Aorta (tissue), 5 donors: Measurements from ENCODE around the gene PLN. TPM values are rescaled to one million over a fixed set of nuclear protein-coding genes. Genes with fewer than 3 reads are reported as not detected.

Experiments
- ATAC-seq: fragments of 200-7000 bp; cut with Tn5 transposase; one replicate; pipeline ENCODE4 v1.9.1; 2022; ENCODE audit warnings: moderate library complexity; ENCODE audit not compliant: low FRiP score
- DNase-seq, 2 donors: peaks; one replicate each; pipeline ENCODE4 v3.0.0-alpha.2; 2020
- H3K27ac ChIP-seq, 2 donors: one replicate each; pipeline ENCODE4 v1.5.1; 2013; ENCODE audit warnings: low read length in 2 of 2, mild to moderate bottlenecking in 2 of 2, moderate library complexity in 2 of 2, control low read depth in 1 of 2, inconsistent platforms in 1 of 2, low read depth in 1 of 2
- H3K27me3 ChIP-seq, 2 donors: one replicate each; pipeline ENCODE4 v1.6.1; 2013; ENCODE audit warnings: control low read depth in 1 of 2, low read length in 1 of 2, mild to moderate bottlenecking in 1 of 2, moderate library complexity in 1 of 2; ENCODE audit not compliant: insufficient read depth in 2 of 2, control insufficient read depth in 1 of 2
- H3K36me3 ChIP-seq, 2 donors: one replicate each; pipeline ENCODE4 v1.6.1; 2013; ENCODE audit warnings: control low read depth in 1 of 2, low read length in 1 of 2, mild to moderate bottlenecking in 1 of 2; ENCODE audit not compliant: insufficient read depth in 2 of 2, control insufficient read depth in 1 of 2
- H3K4me1 ChIP-seq, 2 donors: one replicate each; pipeline ENCODE4 v1.6.1; 2013; ENCODE audit warnings: low read length in 2 of 2, control low read depth in 1 of 2, mild to moderate bottlenecking in 1 of 2, moderate library complexity in 1 of 2; ENCODE audit not compliant: insufficient read depth in 2 of 2, control insufficient read depth in 1 of 2
- H3K4me3 ChIP-seq, 2 donors: one replicate each; pipeline ENCODE4 v1.5.1; 2013; ENCODE audit warnings: low read length in 2 of 2, control low read depth in 1 of 2, mild to moderate bottlenecking in 1 of 2
- H3K9me3 ChIP-seq: one replicate; pipeline ENCODE4 v1.6.1; 2013; ENCODE audit warnings: mild to moderate bottlenecking, low read length; ENCODE audit not compliant: control insufficient read depth
- WGBS, 2 donors: extraction: QIAGEN DNeasy Blood & Tissue Kit; methylation state at CpG; one replicate each; pipeline ENCODE4 v1.1.7; 2013; 5-methylcytosine and 5-hydroxymethylcytosine counted together
- intact Hi-C, 2 donors: fragments of 100-400 bp; cut with DNase I; formaldehyde crosslinking; loops; one replicate each; pipeline versions ENCODE4 v1.14.2 to v1.15.0; 2022
- polyA plus RNA-seq, 2 donors: library from polyadenylated mRNA; stranded (reverse); fragments of 200-250 nt; gene quantifications; one replicate each; pipeline ENCODE4 v1.2.3, GENCODE V29; 2013
- total RNA-seq, 2 donors: library from RNA; stranded (reverse); fragmentation: NEBNext Ultra II Directional; extraction: Animal tissue kit (Norgen Biotek cat#: 25700); gene quantifications; one replicate each; pipeline ENCODE4 v1.2.1, GENCODE V29; 2021
- donor health status: healthy with polysubstance abuse.
- donor health status: Bipolar disorder and iron deficiency.
- donor health status: DM: no; HTN: no; CAD: no.
- donor health status: DM: no; HTN: no; CAD: no.
- donor health status: DM: yes; HTN: yes; CAD: no.

Gene PLN
- total and polyA plus RNA-seq, 4 donors: 232 to 955 (median 563) TPM

DNA sequence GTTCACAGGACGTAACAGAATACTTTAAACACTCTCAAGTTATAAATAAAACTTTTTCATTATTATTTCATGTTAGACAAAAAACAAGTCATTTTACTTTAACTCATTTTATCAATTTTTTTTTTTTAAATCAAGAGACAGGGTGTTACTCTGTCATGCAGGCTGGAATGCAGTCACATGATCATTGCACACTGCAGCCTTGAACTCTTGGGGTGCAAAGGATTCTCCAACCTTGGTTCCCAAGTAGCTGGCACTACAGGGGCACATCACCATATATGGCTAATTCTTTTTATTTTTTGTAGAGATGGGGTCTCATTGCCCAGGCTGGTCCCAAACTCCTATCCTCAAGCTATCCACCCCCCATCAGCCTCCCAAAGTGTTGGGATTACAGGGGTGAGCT, 14.2 kb downstream of the PLN start:
- H3K4me3 ChIP-seq: no peak overlapping the region
- intact Hi-C loops: loop anchor here in 1 of 2 donors (5.0 kb wide), 1 partner anchor 275 kb away; no protein-coding TSS in a partner anchor
- DNase-seq: no peak
- H3K9me3 ChIP-seq: no peaks in the 10 kb centered on the region
- H3K4me1 ChIP-seq: no peaks in the 10 kb centered on the region
- peak overlapping the region in 1 of 2 donors; percentile 64 for H3K27ac ChIP-seq
- H3K27me3 ChIP-seq: no peaks in the 10 kb centered on the region
- WGBS, 2 donors: 6 to 11% methylated on average over 1 of the region's 1 CpG
- peak; percentile 28 for ATAC-seq
- H3K36me3 ChIP-seq: no peaks in the 10 kb centered on the region

DNA sequence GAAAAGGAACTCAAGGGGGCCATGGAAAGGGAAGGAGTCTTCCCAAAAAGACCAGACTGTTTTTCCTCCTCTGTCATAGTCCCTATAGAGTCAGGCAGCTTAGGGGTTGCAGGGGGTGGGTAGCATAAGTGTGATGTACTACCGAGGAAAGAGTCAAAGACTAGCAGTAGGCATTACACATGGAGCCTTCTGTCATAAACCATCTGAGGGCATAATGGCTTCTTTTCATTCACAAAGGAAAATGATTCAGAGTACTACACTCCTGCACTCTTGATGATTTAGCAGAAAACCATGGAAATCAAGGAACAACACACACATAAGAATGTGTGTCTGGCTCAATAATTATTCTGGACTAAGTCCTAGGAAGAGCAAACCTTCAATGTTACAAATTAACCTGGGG, 14.9 kb downstream of the PLN start:
- Histone ChIP-seq H3K4me1 (no peaks in the 10 kb centered on the region), H3K27me3 (no peaks in the 10 kb centered on the region), H3K9me3 (no peaks in the 10 kb centered on the region), H3K4me3 (no peak overlapping the region), H3K27ac (peak overlapping the region in 1 of 2 donors; percentile 37), H3K36me3 (no peaks in the 10 kb centered on the region)
- intact Hi-C loops: loop anchor here in 1 of 2 donors (5.0 kb wide), 1 partner anchor 276 kb away; no protein-coding TSS in a partner anchor
- ATAC-seq (peak; percentile 44), DNase-seq (no peak)
- 20 to 27% methylated on average over 1 of the region's 1 CpG for WGBS, 2 donors

GRCh38 chr6:118565311-118565960, 17.3 kb downstream of the PLN start:
- intact Hi-C loops: no loop called here
- no peak for DNase-seq

DNA sequence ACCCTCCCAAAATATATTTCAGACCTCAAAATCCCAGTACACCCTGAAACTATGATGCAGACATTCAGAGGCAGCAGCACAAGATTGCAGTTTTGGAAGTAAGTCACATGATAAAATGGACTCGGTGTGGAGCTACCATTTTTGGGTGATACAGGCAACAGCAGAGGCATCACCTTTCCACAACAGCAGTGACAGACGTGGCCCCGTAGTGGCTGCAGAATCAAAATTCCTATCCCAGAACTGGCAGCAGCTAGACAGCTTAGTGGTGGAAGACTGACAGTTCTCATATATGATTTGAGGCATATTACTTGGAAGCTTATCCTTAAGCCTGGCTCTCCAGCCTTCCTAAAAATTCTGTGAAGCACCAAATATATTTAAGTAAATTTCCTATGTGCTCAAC, 19.9 kb downstream of the PLN start:
- intact Hi-C loops: no loop called here
- 18 to 32% methylated on average over 3 of the region's 3 CpGs for WGBS, 2 donors
- Histone ChIP-seq H3K27ac (no peak overlapping the region), H3K4me3 (no peak overlapping the region), H3K36me3 (no peaks in the 10 kb centered on the region), H3K9me3 (no peaks in the 10 kb centered on the region), H3K27me3 (no peaks in the 10 kb centered on the region), H3K4me1 (no peaks in the 10 kb centered on the region)
- ATAC-seq: no peak
- DNase-seq: no peak

More at GRCh38 chr6:118565311-118565960, 17.3 kb downstream of the PLN start:
- ATAC-seq: no peak
- no peaks in the 10 kb centered on the region for H3K9me3 ChIP-seq
- no peaks in the 10 kb centered on the region for H3K36me3 ChIP-seq
- no peaks in the 10 kb centered on the region for H3K27me3 ChIP-seq
- 83 to 85% methylated on average over 5 of the region's 5 CpGs for WGBS, 2 donors
- H3K4me3 ChIP-seq: no peak overlapping the region
- H3K4me1 ChIP-seq: no peaks in the 10 kb centered on the region
- H3K27ac ChIP-seq: no peak overlapping the region

DNA sequence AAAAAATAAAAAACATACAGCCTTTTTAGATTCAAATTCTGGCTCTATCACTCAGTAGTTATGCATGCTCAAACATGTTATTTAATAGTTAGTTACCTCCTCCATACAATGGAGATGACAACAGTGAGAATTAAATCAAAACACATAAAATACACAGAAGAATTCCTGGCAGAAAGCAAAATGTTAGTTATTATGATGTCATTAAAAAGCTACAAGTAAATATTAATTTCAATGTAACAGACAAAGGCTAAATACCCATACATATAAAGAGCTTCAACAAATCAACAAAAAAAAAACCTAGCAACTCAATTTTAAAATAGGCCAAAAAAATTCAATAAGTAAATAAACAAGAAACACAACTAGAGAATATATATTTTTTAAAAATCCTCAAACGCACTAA, 21.4 kb downstream of the PLN start:
- ATAC-seq: no peak
- DNase-seq: no peak
- intact Hi-C loops: no loop called here
- no peak overlapping the region for H3K4me3 ChIP-seq
- peaks cover 3% of the 10 kb centered on the region for H3K9me3 ChIP-seq
- 94 to 98% methylated on average over 1 of the region's 1 CpG for WGBS, 2 donors
- H3K36me3 ChIP-seq: no peaks in the 10 kb centered on the region
- H3K4me1 ChIP-seq: no peaks in the 10 kb centered on the region
- no peaks in the 10 kb centered on the region for H3K27me3 ChIP-seq
- H3K27ac ChIP-seq: no peak overlapping the region

DNA sequence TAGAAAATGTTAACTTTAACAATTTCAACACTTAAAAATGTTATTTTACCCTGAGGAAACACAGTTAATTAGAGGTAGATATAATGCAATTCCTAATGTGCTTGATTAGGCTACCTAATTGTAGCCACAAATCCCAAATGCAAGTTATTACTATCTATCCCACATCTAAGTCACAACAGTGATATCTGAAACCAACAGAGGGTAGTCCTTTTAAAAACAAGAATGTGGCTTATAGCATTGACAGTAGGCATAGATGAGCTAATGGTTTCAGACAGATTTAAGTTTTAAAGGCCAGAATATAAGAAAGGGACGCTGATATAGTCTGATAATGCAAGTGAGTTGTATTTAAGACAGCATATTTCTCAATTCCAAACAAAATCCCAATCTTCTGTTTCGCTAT, 23.0 kb downstream of the PLN start:
- ATAC-seq (no peak), DNase-seq (no peak)
- Histone ChIP-seq H3K36me3 (no peaks in the 10 kb centered on the region), H3K27ac (no peak overlapping the region), H3K9me3 (peaks cover 4% of the 10 kb centered on the region), H3K4me1 (no peaks in the 10 kb centered on the region), H3K4me3 (no peak overlapping the region), H3K27me3 (no peaks in the 10 kb centered on the region)
- intact Hi-C loops: no loop called here
- WGBS, 2 donors: 94 to 96% methylated on average over 2 of the region's 2 CpGs

DNA sequence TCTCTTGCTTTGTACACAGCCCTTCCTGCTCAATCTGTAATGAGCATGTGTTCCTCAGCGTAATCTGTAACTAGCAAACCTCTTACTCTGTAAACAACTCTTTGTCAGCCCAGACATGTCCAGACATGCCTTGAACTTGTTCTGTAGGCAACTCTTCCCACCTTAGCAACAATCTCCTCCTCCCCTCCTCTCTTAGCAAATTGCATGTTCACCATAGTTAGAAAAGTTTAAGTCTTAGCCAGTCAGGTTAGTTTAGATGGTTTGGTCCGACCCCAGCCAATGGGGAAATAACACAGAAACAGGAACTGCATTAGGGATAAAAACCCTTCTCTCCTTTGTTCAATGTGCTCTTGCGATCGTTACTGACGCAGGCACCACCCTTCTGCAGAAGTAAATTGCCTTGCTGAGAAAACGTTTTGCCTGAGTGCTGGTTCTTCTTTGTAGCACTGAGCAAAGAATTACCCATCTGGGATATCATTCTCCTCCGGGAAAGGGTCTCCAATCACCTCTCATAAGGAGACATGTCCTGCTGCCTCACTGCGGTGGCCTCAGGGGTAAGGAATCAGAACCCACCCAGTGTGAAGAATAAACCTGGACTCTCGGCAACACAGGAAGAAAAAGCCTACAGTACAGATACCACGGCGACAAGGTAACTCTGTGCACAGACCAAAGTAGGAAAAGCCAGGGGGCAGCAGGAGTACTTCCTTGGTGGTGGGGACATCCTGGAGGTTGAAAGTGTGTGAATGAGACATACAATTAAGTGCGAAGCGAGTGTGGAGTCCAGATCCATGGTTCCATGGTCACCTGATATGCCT, 26.2 kb downstream of the PLN start:
- H3K27ac ChIP-seq: no peak overlapping the region
- no peak overlapping the region for H3K4me3 ChIP-seq
- H3K4me1 ChIP-seq: no peaks in the 10 kb centered on the region
- no peaks in the 10 kb centered on the region for H3K27me3 ChIP-seq
- intact Hi-C loops: no loop called here
- ATAC-seq (no peak), DNase-seq (no peak)
- peaks cover 4% of the 10 kb centered on the region for H3K9me3 ChIP-seq
- 93 to 98% methylated on average over 13 of the region's 13 CpGs for WGBS, 2 donors
- H3K36me3 ChIP-seq: no peaks in the 10 kb centered on the region

- WGBS, 2 donors: 74 to 75% methylated on average over 4 of the region's 4 CpGs
- Histone ChIP-seq H3K27me3 (no peaks in the 10 kb centered on the region), H3K9me3 (peaks cover 4% of the 10 kb centered on the region), H3K36me3 (no peaks in the 10 kb centered on the region), H3K4me3 (no peak overlapping the region), H3K27ac (no peak overlapping the region), H3K4me1 (no peaks in the 10 kb centered on the region)
- DNase-seq: no peak
- intact Hi-C loops: no loop called here
- no peak for ATAC-seq
These were observed 29.9 kb downstream of the PLN start for GRCh38 chr6:118577972-118578371.

DNA sequence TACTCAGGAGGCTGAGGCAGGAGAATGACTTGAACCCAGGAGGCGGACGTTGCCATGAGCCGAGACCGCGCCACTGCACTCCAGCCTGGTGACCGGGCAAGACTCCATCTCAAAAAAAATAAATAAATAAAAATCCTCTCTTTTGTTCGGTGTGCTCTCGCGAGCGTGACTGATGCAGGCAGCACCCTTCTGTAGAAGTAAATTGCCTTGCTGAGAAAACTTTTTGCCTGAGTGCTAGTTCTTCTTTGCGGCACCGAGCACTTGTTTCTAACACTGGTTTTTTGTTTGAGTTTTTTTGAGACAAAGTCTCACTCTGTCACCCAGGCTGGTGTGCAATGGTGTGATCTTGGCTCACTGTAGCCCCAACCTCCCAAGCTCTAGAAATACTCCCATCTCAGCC, 30.5 kb downstream of the PLN start:
- 98 to 99% methylated on average over 12 of the region's 12 CpGs for WGBS, 2 donors
- no peak for DNase-seq

More for the DNA sequence above, 30.5 kb downstream of the PLN start:
- no peak overlapping the region for H3K27ac ChIP-seq
- H3K9me3 ChIP-seq: peaks cover 4% of the 10 kb centered on the region
- no peaks in the 10 kb centered on the region for H3K27me3 ChIP-seq
- H3K4me1 ChIP-seq: no peaks in the 10 kb centered on the region
- intact Hi-C loops: no loop called here
- ATAC-seq: no peak
- no peak overlapping the region for H3K4me3 ChIP-seq
- no peaks in the 10 kb centered on the region for H3K36me3 ChIP-seq
